ENCODE measurements around the gene EPB41L4B. TPM values are rescaled to one million over a fixed set of nuclear protein-coding genes. Genes with fewer than 3 reads are reported as not detected.

The EPB41L4B gene
- total and polyA plus RNA-seq, 4 donors: 6.0 to 14.5 (median 12.2) TPM

- DNase-seq (no peak), ATAC-seq (ENCODE audit: insufficient read depth, low FRiP score) (no peak)
- Histone ChIP-seq H3K9ac (ENCODE audit: insufficient read depth in 1 of 2, low read length in 2 of 2) (no peak overlapping the region), H3K4me1 (ENCODE audit: control insufficient read depth in 5 of 5, insufficient read depth in 5 of 5, low read length in 5 of 5) (no peaks in the 10 kb centered on the region), H3K4me3 (no peak overlapping the region), H3K9me3 (ENCODE audit: control insufficient read depth in 4 of 4, insufficient read depth in 3 of 4, low read length in 3 of 4) (no peaks in the 10 kb centered on the region), H3K36me3 (ENCODE audit: control insufficient read depth in 4 of 4, insufficient read depth in 4 of 4, low read length in 4 of 4) (no peaks in the 10 kb centered on the region), H3K27ac (ENCODE audit: low read depth in 1 of 2, low read length in 1 of 2) (no peak overlapping the region), H3K27me3 (ENCODE audit: control insufficient read depth in 3 of 3, insufficient read depth in 3 of 3, low read length in 2 of 3) (no peaks in the 10 kb centered on the region)
- WGBS, 2 donors: 81% methylated on average over 6 of the region's 6 CpGs
- TF ChIP-seq, protein P1, sequence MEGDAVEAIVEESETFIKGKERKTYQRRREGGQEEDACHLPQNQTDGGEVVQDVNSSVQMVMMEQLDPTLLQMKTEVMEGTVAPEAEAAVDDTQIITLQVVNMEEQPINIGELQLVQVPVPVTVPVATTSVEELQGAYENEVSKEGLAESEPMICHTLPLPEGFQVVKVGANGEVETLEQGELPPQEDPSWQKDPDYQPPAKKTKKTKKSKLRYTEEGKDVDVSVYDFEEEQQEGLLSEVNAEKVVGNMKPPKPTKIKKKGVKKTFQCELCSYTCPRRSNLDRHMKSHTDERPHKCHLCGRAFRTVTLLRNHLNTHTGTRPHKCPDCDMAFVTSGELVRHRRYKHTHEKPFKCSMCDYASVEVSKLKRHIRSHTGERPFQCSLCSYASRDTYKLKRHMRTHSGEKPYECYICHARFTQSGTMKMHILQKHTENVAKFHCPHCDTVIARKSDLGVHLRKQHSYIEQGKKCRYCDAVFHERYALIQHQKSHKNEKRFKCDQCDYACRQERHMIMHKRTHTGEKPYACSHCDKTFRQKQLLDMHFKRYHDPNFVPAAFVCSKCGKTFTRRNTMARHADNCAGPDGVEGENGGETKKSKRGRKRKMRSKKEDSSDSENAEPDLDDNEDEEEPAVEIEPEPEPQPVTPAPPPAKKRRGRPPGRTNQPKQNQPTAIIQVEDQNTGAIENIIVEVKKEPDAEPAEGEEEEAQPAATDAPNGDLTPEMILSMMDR (IDR thresholded peaks at IDR 0.05; ENCODE audit: control extremely low read depth, extremely low read depth): no peak
Observed at GRCh38 chr9:109278216-109278615, 42.6 kb downstream of the EPB41L4B start.

- Histone ChIP-seq H3K36me3 (ENCODE audit: control insufficient read depth in 4 of 4, insufficient read depth in 4 of 4, low read length in 4 of 4) (no peaks in the 10 kb centered on the region), H3K4me3 (no peak overlapping the region), H3K9me3 (ENCODE audit: control insufficient read depth in 4 of 4, insufficient read depth in 3 of 4, low read length in 3 of 4) (no peaks in the 10 kb centered on the region), H3K9ac (ENCODE audit: insufficient read depth in 1 of 2, low read length in 2 of 2) (no peak overlapping the region), H3K4me1 (ENCODE audit: control insufficient read depth in 5 of 5, insufficient read depth in 5 of 5, low read length in 5 of 5) (no peaks in the 10 kb centered on the region), H3K27ac (ENCODE audit: low read depth in 1 of 2, low read length in 1 of 2) (no peak overlapping the region), H3K27me3 (ENCODE audit: control insufficient read depth in 3 of 3, insufficient read depth in 3 of 3, low read length in 2 of 3) (no peaks in the 10 kb centered on the region)
- ATAC-seq (ENCODE audit: insufficient read depth, low FRiP score) (no peak), DNase-seq (no peak)
- 44 to 71% methylated on average over 9 of the region's 9 CpGs for WGBS, 2 donors
- TF ChIP-seq, protein P1 (IDR thresholded peaks at IDR 0.05; ENCODE audit: control extremely low read depth, extremely low read depth): no peak
Observed at GRCh38 chr9:109277451-109277850, 43.4 kb downstream of the EPB41L4B start.

- no peaks in the 10 kb centered on the region for H3K27me3 ChIP-seq (ENCODE audit: control insufficient read depth in 3 of 3, insufficient read depth in 3 of 3, low read length in 2 of 3)
- TF ChIP-seq, protein P1 (IDR thresholded peaks at IDR 0.05; ENCODE audit: control extremely low read depth, extremely low read depth): no peak
- H3K4me3 ChIP-seq: no peak overlapping the region
- H3K36me3 ChIP-seq (ENCODE audit: control insufficient read depth in 4 of 4, insufficient read depth in 4 of 4, low read length in 4 of 4): no peaks in the 10 kb centered on the region
- no peak for ATAC-seq (ENCODE audit: insufficient read depth, low FRiP score)
- DNase-seq: no peak
- 89 to 94% methylated on average over 13 of the region's 13 CpGs for WGBS, 2 donors
- no peaks in the 10 kb centered on the region for H3K9me3 ChIP-seq (ENCODE audit: control insufficient read depth in 4 of 4, insufficient read depth in 3 of 4, low read length in 3 of 4)
- no peak overlapping the region for H3K27ac ChIP-seq (ENCODE audit: low read depth in 1 of 2, low read length in 1 of 2)
- no peaks in the 10 kb centered on the region for H3K4me1 ChIP-seq (ENCODE audit: control insufficient read depth in 5 of 5, insufficient read depth in 5 of 5, low read length in 5 of 5)
- no peak overlapping the region for H3K9ac ChIP-seq (ENCODE audit: insufficient read depth in 1 of 2, low read length in 2 of 2)
Observed at GRCh38 chr9:109276469-109277440, 44.1 kb downstream of the EPB41L4B start.

Measured in lung (tissue), 12 donors.